ENCODE results near the gene C1orf210. TPM values are rescaled to one million over a fixed set of nuclear protein-coding genes. Genes with fewer than 3 reads are reported as not detected.

Gene C1orf210
- total and polyA plus RNA-seq, 2 of the 4 experiments (the other 2 are of a cell fraction) = not detected

GRCh38 chr1:43322506-43322905, 37.1 kb upstream of the C1orf210 start:
- ATAC-seq (ENCODE audit: low read depth) (no peak), DNase-seq (no peak)
- Histone ChIP-seq H3K4me1 (ENCODE audit: control insufficient read depth, insufficient read depth, low read length) (peaks cover 6% of the 10 kb centered on the region), H3K9me3 (ENCODE audit: control insufficient read depth, insufficient read depth, low read length) (no peaks in the 10 kb centered on the region), H3K9me1 (ENCODE audit: insufficient read depth, low read length) (no peaks in the 10 kb centered on the region; the same call in 1 of the 2 replicates), H3K27me3 (ENCODE audit: control insufficient read depth, insufficient read depth, low read length) (no peaks in the 10 kb centered on the region), H4K20me1 (ENCODE audit: insufficient read depth, low read length) (no peaks in the 10 kb centered on the region), H4K5ac (ENCODE audit: low read depth, low read length) (no peak overlapping the region), H2AK5ac (ENCODE audit: low read depth, low read length) (no peak overlapping the region), H2BK20ac (ENCODE audit: low read depth, low read length) (no peak overlapping the region), H3K27ac (ENCODE audit: insufficient read depth, low read length) (no peak overlapping the region), H3K14ac (replicated peaks; ENCODE audit: low read depth, low read length) (no peak overlapping the region), H2AFZ (replicated peaks; ENCODE audit: low read length, poor library complexity) (peak overlapping the region; percentile 61), H2BK15ac (ENCODE audit: low read depth, low read length) (no peak overlapping the region), H3K4me2 (ENCODE audit: low read depth, low read length) (no peak overlapping the region), H2AK9ac (replicated peaks; ENCODE audit: low read depth, low read length, poor library complexity) (no peak overlapping the region), H4K91ac (ENCODE audit: insufficient read depth, low read depth, low read length) (no peak overlapping the region), H4K8ac (ENCODE audit: low read depth in 2 of 2, low read length in 2 of 2) (no peak overlapping the region), H3K56ac (ENCODE audit: extremely low read depth, insufficient read depth, low read length) (no peak overlapping the region), H3K18ac (ENCODE audit: low read depth, low read length) (no peak overlapping the region), H3K9ac (ENCODE audit: low read depth, low read length) (no peak overlapping the region), H2BK5ac (ENCODE audit: low read depth, low read length, poor library complexity, severe bottlenecking) (no peak overlapping the region), H3K4ac (ENCODE audit: low read depth, low read length) (no peak overlapping the region), H2BK120ac (ENCODE audit: low read depth, low read length) (no peak overlapping the region), H3K36me3 (ENCODE audit: control insufficient read depth, insufficient read depth, low read length) (no peaks in the 10 kb centered on the region), H3K23ac (ENCODE audit: low read depth, low read length) (no peak overlapping the region), H3K79me1 (ENCODE audit: low read depth in 1 of 2, low read length in 2 of 2) (no peaks in the 10 kb centered on the region), H3K4me3 (ENCODE audit: insufficient read depth, low read depth, low read length) (no peak overlapping the region)
- intact Hi-C loops (cut with micrococcal nuclease) (no loop called here), dilution Hi-C loops (cut with HindIII; ENCODE audit: low sequenced_read_pairs, unreplicated experiment) (no loop called here), in situ Hi-C loops (cut with MboI; ENCODE audit: low sequenced_read_pairs) (no loop called here)
- ChIA-PET POLR2A (ENCODE audit: unreplicated experiment) (no interaction called here), CTCF (no interaction called here)
- BruUV-seq (replicated peaks) = no TSS peak
- TF ChIP-seq SMC3 (IDR thresholded peaks at IDR 0.05; ENCODE audit: low read depth, low read length) (no peak), CHD1 (IDR thresholded peaks at IDR 0.05; ENCODE audit: low read depth, low read length) (no peak), POLR2A (IDR thresholded peaks at IDR 0.05; ENCODE audit: low read depth, low read length) (no peak), USF2 (IDR thresholded peaks at IDR 0.05; ENCODE audit: low read depth, low read length) (no peak)
- no CpG with 5 or more reads among the region's 5 CpGs for WGBS, 2 experiments (ENCODE audit: extremely low coverage in 2 of 2, insufficient read length in 1 of 2)
